ENCODE results near the gene GAST.

The GAST gene

GRCh38 chr17:41735744-41736143 lies 23.6 kb downstream of the GAST start:
- H3K9me3 ChIP-seq (ENCODE audit: insufficient read depth, low read depth, low read length), result no peaks in the 10 kb centered on the region
- H3K4me3 ChIP-seq (ENCODE audit: low read length), result no peak overlapping the region
- peaks cover 4% of the 10 kb centered on the region for H3K4me1 ChIP-seq (ENCODE audit: insufficient read depth, low read length)
- H3K27me3 ChIP-seq (ENCODE audit: insufficient read depth, low read length), result peaks cover 70% of the 10 kb centered on the region
- no peak overlapping the region for H3K9ac ChIP-seq (ENCODE audit: low read depth, low read length)
- no peak overlapping the region for H3K27ac ChIP-seq (ENCODE audit: low read depth, low read length)
- WGBS, result 93% methylated on average over 4 of the region's 4 CpGs
- no peaks in the 10 kb centered on the region for H3K36me3 ChIP-seq (ENCODE audit: insufficient read depth, low read length)

GRCh38 chr17:41736983-41737679 lies 25.0 kb downstream of the GAST start:
- peaks cover 58% of the 10 kb centered on the region for H3K27me3 ChIP-seq (ENCODE audit: insufficient read depth, low read length)
- H3K9ac ChIP-seq (ENCODE audit: low read depth, low read length), result no peak overlapping the region
- no peaks in the 10 kb centered on the region for H3K36me3 ChIP-seq (ENCODE audit: insufficient read depth, low read length)
- peaks cover 4% of the 10 kb centered on the region for H3K4me1 ChIP-seq (ENCODE audit: insufficient read depth, low read length)
- no peak overlapping the region for H3K27ac ChIP-seq (ENCODE audit: low read depth, low read length)
- no peaks in the 10 kb centered on the region for H3K9me3 ChIP-seq (ENCODE audit: insufficient read depth, low read depth, low read length)
- 73% methylated on average over 17 of the region's 17 CpGs for WGBS
- H3K4me3 ChIP-seq (ENCODE audit: low read length), result no peak overlapping the region

GRCh38 chr17:41737680-41738023 lies 25.5 kb downstream of the GAST start:
- no peak overlapping the region for H3K9ac ChIP-seq (ENCODE audit: low read depth, low read length)
- no peaks in the 10 kb centered on the region for H3K36me3 ChIP-seq (ENCODE audit: insufficient read depth, low read length)
- H3K27ac ChIP-seq (ENCODE audit: low read depth, low read length), result no peak overlapping the region
- no peak overlapping the region for H3K4me3 ChIP-seq (ENCODE audit: low read length)
- peaks cover 4% of the 10 kb centered on the region for H3K4me1 ChIP-seq (ENCODE audit: insufficient read depth, low read length)
- WGBS, result 46% methylated on average over 5 of the region's 5 CpGs
- peaks cover 53% of the 10 kb centered on the region for H3K27me3 ChIP-seq (ENCODE audit: insufficient read depth, low read length)
- H3K9me3 ChIP-seq (ENCODE audit: insufficient read depth, low read depth, low read length), result no peaks in the 10 kb centered on the region

GRCh38 chr17:41738077-41738800 lies 26.1 kb downstream of the GAST start:
- Histone ChIP-seq H3K36me3 (ENCODE audit: insufficient read depth, low read length) (no peaks in the 10 kb centered on the region), H3K9ac (ENCODE audit: low read depth, low read length) (peak overlapping the region; percentile 68)

DNA sequence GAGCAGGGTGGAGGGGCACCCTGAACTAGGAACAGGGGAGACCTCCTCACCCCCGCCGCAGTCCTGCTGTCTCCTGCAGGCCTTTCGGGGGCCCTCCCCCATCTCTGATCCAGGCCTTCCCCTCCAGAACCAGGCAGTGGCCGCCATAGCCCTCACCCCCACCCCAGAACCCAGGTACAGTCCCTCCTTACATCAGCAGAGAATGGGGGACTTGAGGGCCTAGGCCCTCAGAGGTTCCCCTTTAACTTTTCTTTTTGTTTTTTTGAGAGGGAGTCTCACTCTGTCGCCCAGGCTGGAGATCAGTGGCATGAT lies 26.6 kb downstream of the GAST start:
- 89% methylated on average over 5 of the region's 5 CpGs for WGBS
- Histone ChIP-seq H3K4me1 (ENCODE audit: insufficient read depth, low read length) (peaks cover 4% of the 10 kb centered on the region), H3K27ac (ENCODE audit: low read depth, low read length) (no peak overlapping the region), H3K36me3 (ENCODE audit: insufficient read depth, low read length) (no peaks in the 10 kb centered on the region), H3K4me3 (ENCODE audit: low read length) (no peak overlapping the region), H3K27me3 (ENCODE audit: insufficient read depth, low read length) (peaks cover 42% of the 10 kb centered on the region), H3K9me3 (ENCODE audit: insufficient read depth, low read depth, low read length) (no peaks in the 10 kb centered on the region), H3K9ac (ENCODE audit: low read depth, low read length) (peak overlapping the region; percentile 68; the same call in 1 of the 2 replicates)

More at GRCh38 chr17:41738077-41738800, 26.1 kb downstream of the GAST start:
- WGBS, result 21% methylated on average over 10 of the region's 10 CpGs
- peak overlapping the region; percentile 53; the same call in 1 of the 2 replicates for H3K27ac ChIP-seq (ENCODE audit: low read depth, low read length)
- H3K4me1 ChIP-seq (ENCODE audit: insufficient read depth, low read length), result peaks cover 4% of the 10 kb centered on the region
- no peaks in the 10 kb centered on the region for H3K9me3 ChIP-seq (ENCODE audit: insufficient read depth, low read depth, low read length)
- no peak overlapping the region for H3K4me3 ChIP-seq (ENCODE audit: low read length)
- H3K27me3 ChIP-seq (ENCODE audit: insufficient read depth, low read length), result peaks cover 47% of the 10 kb centered on the region

DNA sequence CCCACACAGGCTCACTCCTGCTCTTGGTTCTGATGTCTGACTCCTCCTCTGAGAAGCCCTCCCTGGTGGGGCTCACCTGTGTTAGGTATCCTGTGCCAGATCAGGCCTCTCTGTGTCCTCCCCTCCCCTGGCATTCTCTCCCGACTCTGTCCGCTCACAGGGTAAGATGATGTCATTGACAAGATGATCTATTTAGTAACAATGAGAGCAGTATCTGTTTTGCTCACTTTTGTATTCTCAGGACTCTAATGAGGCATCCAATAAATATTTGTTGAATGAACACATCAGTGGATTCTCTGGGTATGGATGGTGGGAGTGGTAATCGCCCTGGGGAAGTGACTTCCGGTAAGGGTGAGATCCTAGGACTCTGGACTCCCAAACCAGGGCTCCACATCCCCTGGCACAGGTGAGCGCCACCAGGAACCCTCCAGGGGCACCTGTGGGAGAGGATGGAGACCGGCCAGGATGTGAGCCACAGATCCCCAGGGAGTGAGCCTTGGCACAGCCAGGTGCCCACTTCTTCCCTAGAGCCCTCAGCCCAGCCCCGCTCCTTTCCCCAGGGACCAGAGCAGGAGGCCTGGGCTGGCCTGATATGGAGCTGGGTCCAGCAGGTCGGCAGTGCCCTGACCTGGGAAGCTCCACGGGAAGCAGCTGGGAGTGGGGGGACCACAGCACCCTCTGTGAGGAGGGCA lies 27.7 kb downstream of the GAST start:
- WGBS, result 89% methylated on average over 8 of the region's 9 CpGs
- Histone ChIP-seq H3K9me3 (ENCODE audit: insufficient read depth, low read depth, low read length) (no peaks in the 10 kb centered on the region), H3K27ac (ENCODE audit: low read depth, low read length) (no peak overlapping the region), H3K27me3 (ENCODE audit: insufficient read depth, low read length) (peaks cover 31% of the 10 kb centered on the region), H3K4me3 (ENCODE audit: low read length) (no peak overlapping the region), H3K4me1 (ENCODE audit: insufficient read depth, low read length) (peaks cover 4% of the 10 kb centered on the region), H3K36me3 (ENCODE audit: insufficient read depth, low read length) (no peaks in the 10 kb centered on the region), H3K9ac (ENCODE audit: low read depth, low read length) (no peak overlapping the region)

- Histone ChIP-seq H3K27me3 (ENCODE audit: insufficient read depth, low read length) (peaks cover 24% of the 10 kb centered on the region), H3K4me3 (ENCODE audit: low read length) (no peak overlapping the region), H3K4me1 (ENCODE audit: insufficient read depth, low read length) (peaks cover 4% of the 10 kb centered on the region), H3K27ac (ENCODE audit: low read depth, low read length) (no peak overlapping the region), H3K9me3 (ENCODE audit: insufficient read depth, low read depth, low read length) (no peaks in the 10 kb centered on the region), H3K9ac (ENCODE audit: low read depth, low read length) (no peak overlapping the region), H3K36me3 (ENCODE audit: insufficient read depth, low read length) (no peaks in the 10 kb centered on the region)
- WGBS, result 92% methylated on average over 3 of the region's 5 CpGs
Measured at GRCh38 chr17:41740506-41740905, 28.4 kb downstream of the GAST start.

- Histone ChIP-seq H3K9ac (ENCODE audit: low read depth, low read length) (no peak overlapping the region), H3K27ac (ENCODE audit: low read depth, low read length) (no peak overlapping the region), H3K36me3 (ENCODE audit: insufficient read depth, low read length) (no peaks in the 10 kb centered on the region), H3K27me3 (ENCODE audit: insufficient read depth, low read length) (peaks cover 12% of the 10 kb centered on the region), H3K9me3 (ENCODE audit: insufficient read depth, low read depth, low read length) (no peaks in the 10 kb centered on the region), H3K4me1 (ENCODE audit: insufficient read depth, low read length) (peaks cover 4% of the 10 kb centered on the region), H3K4me3 (ENCODE audit: low read length) (no peak overlapping the region)
- 82% methylated on average over 9 of the region's 9 CpGs for WGBS
Measured at GRCh38 chr17:41741709-41742108, 29.6 kb downstream of the GAST start.

GRCh38 chr17:41748275-41748674 lies 36.1 kb downstream of the GAST start:
- Histone ChIP-seq H3K9ac (ENCODE audit: low read depth, low read length) (no peak overlapping the region), H3K27me3 (ENCODE audit: insufficient read depth, low read length) (no peaks in the 10 kb centered on the region), H3K27ac (ENCODE audit: low read depth, low read length) (no peak overlapping the region), H3K4me1 (ENCODE audit: insufficient read depth, low read length) (no peaks in the 10 kb centered on the region), H3K9me3 (ENCODE audit: insufficient read depth, low read depth, low read length) (no peaks in the 10 kb centered on the region), H3K36me3 (ENCODE audit: insufficient read depth, low read length) (no peaks in the 10 kb centered on the region), H3K4me3 (ENCODE audit: low read length) (no peak overlapping the region)
- WGBS, result 83% methylated on average over 6 of the region's 6 CpGs

DNA sequence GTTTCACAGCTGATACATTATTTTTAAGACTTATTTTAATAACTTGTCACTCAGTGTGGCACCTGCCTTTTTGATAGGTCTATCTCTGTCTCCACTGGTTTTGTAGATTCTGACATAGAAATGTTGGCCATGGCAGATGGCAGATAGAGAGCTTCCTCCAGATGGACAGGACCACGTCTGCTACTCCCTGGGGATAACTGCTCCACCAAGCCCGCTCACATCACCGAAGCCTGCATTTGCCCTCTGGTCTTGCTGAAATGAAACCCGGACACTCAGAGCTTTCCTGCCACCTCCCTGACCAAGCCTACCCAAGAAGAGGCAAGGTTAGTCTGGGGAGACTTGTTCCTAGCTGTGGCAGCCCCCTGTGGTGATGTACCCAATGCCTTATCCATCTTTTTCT lies 38.7 kb downstream of the GAST start:
- H3K27ac ChIP-seq (ENCODE audit: low read depth, low read length), result no peak overlapping the region
- H3K4me3 ChIP-seq (ENCODE audit: low read length), result no peak overlapping the region
- no peaks in the 10 kb centered on the region for H3K4me1 ChIP-seq (ENCODE audit: insufficient read depth, low read length)
- peaks cover 17% of the 10 kb centered on the region for H3K36me3 ChIP-seq (ENCODE audit: insufficient read depth, low read length)
- H3K27me3 ChIP-seq (ENCODE audit: insufficient read depth, low read length), result no peaks in the 10 kb centered on the region
- H3K9ac ChIP-seq (ENCODE audit: low read depth, low read length), result no peak overlapping the region
- no peaks in the 10 kb centered on the region for H3K9me3 ChIP-seq (ENCODE audit: insufficient read depth, low read depth, low read length)
- WGBS, result 94% methylated on average over 4 of the region's 4 CpGs

DNA sequence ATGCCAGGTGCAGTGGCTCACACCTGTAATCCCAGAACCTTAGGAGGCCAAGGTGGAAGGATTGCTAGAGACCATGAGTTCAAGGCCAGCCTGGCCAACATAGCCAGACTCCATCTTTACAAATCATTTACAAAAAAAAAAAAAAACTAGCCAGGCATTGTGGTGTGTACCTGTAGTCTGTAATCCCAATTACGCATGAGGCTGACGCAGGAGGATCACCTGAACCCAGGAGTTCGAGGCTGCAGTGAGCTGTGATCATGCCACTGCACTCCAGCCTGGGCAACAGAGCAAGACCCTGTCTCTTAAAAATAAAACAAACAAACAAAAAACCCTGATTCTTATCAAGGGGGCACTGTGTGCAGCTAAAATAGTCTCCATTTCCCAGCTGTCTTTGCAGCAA lies 39.2 kb downstream of the GAST start:
- no peak overlapping the region for H3K4me3 ChIP-seq (ENCODE audit: low read length)
- H3K27me3 ChIP-seq (ENCODE audit: insufficient read depth, low read length), result no peaks in the 10 kb centered on the region
- no peaks in the 10 kb centered on the region for H3K9me3 ChIP-seq (ENCODE audit: insufficient read depth, low read depth, low read length)
- WGBS, result 58% methylated on average over 3 of the region's 3 CpGs
- no peaks in the 10 kb centered on the region for H3K4me1 ChIP-seq (ENCODE audit: insufficient read depth, low read length)
- peaks cover 21% of the 10 kb centered on the region for H3K36me3 ChIP-seq (ENCODE audit: insufficient read depth, low read length)
- no peak overlapping the region for H3K27ac ChIP-seq (ENCODE audit: low read depth, low read length)
- H3K9ac ChIP-seq (ENCODE audit: low read depth, low read length), result no peak overlapping the region
